Measurements from ENCODE around the gene CYLC2.

Gene CYLC2

GRCh38 chr9:103025796-103026195 is 30.7 kb downstream of the CYLC2 start:
- H3K36me3 ChIP-seq, result no peaks in the 10 kb centered on the region
- no peaks in the 10 kb centered on the region for H3K9me3 ChIP-seq
- TF ChIP-seq Cebpa-rat (IDR thresholded peaks at IDR 0.05), result no peak
- H3K27ac ChIP-seq, result no peak overlapping the region
- no peak overlapping the region for H3K4me3 ChIP-seq
- no peaks in the 10 kb centered on the region for H3K4me1 ChIP-seq
- H4K20me1 ChIP-seq, result no peaks in the 10 kb centered on the region
- H3K4me2 ChIP-seq, result no peak overlapping the region
- no peaks in the 10 kb centered on the region for H3K27me3 ChIP-seq
- no peak overlapping the region for H3K9ac ChIP-seq

DNA sequence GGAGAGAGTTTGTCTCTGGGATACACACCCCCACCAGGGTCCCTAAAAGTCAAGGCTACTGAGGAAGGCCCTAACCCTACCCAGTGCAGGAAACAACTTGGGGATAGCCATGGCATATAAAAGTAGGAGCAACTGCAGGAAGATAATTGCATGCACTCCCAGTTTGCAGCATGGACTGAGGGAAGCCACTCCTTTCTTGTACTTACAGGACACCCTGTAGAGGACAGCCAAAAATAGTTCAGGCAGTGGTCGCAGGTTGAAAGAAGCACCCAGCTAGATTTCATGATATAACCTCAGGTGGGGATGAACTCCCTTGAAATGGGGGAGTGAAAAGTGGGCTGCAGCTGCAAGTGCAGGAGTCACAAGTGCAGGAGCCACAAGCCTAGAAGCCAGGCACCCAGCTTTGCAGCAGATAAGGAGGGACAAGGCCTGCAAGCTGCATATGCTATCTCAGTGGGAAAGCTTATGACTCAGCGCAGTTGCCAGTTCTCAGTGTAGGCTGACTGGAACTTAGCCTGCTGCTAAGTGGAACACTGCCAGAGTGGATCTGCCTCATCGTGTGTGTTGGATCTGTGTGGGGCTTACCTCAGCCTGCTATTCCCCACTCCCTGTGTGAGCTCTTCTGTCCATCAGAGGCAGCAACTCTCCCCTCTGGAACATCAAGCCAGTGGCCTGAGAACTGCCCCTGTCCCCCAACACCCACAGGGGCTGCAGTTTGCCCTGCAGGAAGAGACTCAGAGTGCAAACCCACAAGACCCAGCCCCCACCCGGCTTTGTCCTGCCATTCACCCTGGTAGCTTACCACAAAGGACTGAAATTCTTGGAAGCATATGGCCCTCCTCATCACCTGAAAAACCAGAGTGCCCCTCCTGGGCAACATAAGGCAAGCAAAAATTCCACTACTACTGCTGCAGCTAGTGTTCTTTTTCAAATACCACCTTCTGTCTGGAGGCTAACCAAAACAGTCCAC is 42.7 kb downstream of the CYLC2 start:
- Histone ChIP-seq H3K9me3 (no peaks in the 10 kb centered on the region), H3K4me3 (no peak overlapping the region), H4K20me1 (no peaks in the 10 kb centered on the region), H3K9ac (no peak overlapping the region), H3K4me2 (no peak overlapping the region), H3K36me3 (no peaks in the 10 kb centered on the region), H3K4me1 (no peaks in the 10 kb centered on the region), H3K27me3 (no peaks in the 10 kb centered on the region), H3K27ac (no peak overlapping the region)
- TF ChIP-seq Cebpa-rat (IDR thresholded peaks at IDR 0.05), result no peak

- Histone ChIP-seq H3K27ac (no peak overlapping the region), H3K36me3 (no peaks in the 10 kb centered on the region), H4K20me1 (no peaks in the 10 kb centered on the region), H3K9ac (no peak overlapping the region), H3K4me2 (no peak overlapping the region), H3K27me3 (no peaks in the 10 kb centered on the region), H3K9me3 (no peaks in the 10 kb centered on the region), H3K4me1 (no peaks in the 10 kb centered on the region), H3K4me3 (no peak overlapping the region)
- no peak for TF ChIP-seq Cebpa-rat (IDR thresholded peaks at IDR 0.05)
Observed at GRCh38 chr9:103041961-103042360, 46.8 kb downstream of the CYLC2 start.
